Skeletal muscle satellite cell (primary cell): ENCODE data around the gene HOXA4.

ENCODE experiments used
- H3K27me3 ChIP-seq: 2 replicates; pipeline ENCODE4 v1.7.0; 2013; ENCODE audit warnings: low read length; ENCODE audit not compliant: control insufficient read depth, insufficient read depth
- H3K36me3 ChIP-seq: 2 replicates; pipeline ENCODE4 v1.7.0; 2013; ENCODE audit warnings: mild to moderate bottlenecking, control low read depth, low read length; ENCODE audit not compliant: insufficient read depth
- H3K4me1 ChIP-seq: 2 replicates; pipeline ENCODE4 v1.7.0; 2013; ENCODE audit warnings: low read length; ENCODE audit not compliant: control insufficient read depth, insufficient read depth
- H3K4me2 ChIP-seq: 2 replicates; pipeline ENCODE4 v1.7.0; 2013; ENCODE audit warnings: mild to moderate bottlenecking, low read length
- H3K4me3 ChIP-seq: 2 replicates; pipeline ENCODE4 v1.7.0; 2013; ENCODE audit warnings: low read length
- H3K9ac ChIP-seq: 2 replicates; pipeline ENCODE4 v1.7.0; 2013; ENCODE audit warnings: mild to moderate bottlenecking, low read depth, low read length, moderate library complexity
- H3K9me3 ChIP-seq: replicated peaks from 2 replicates; pipeline ENCODE4 v1.7.0; 2013; ENCODE audit warnings: mild to moderate bottlenecking, control low read depth, low read length

The HOXA4 gene

DNA sequence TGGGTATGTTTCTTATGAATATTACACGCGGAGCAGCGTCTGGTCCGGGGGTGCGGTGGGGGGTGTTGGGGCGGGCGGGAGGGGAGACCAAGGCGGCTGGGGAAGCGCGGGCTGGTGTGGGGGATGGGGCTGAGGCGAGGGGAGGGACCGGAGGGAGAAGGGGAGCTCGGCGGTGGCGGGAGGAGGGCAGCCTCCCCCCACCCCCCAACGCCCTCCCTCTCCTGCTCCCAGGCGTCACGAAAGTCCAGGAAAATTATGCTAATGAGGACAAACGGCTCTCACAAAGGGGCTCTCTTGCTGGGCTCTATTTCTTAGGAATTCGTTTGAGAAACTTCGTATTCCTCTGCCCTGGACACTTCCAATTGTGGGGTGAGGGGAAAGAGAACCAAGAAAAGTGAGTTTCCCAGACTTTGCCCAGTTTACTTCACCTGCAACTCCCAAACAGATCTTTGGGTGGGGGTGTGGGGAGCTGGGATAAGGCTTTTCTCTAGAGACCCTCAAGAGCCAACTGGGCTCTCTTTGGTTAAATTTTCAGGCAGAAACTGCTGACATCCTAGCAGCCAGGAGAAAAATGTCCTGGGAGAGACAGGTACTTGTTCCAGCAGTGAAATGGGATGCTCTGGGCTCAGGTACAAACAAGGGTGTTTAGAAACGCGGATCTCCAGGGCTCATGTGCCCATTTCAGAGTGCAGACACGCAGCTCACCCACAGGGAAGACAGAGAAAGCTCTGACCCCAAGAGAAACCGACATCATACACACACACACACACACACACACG lies 16.4 kb downstream of the HOXA4 start:
- H3K9ac ChIP-seq: peak overlapping the region; percentile 63
- peak overlapping the region; percentile 95 for H3K4me2 ChIP-seq
- H3K9me3 ChIP-seq: no peaks in the 10 kb centered on the region
- H3K27me3 ChIP-seq: no peaks in the 10 kb centered on the region
- H3K36me3 ChIP-seq: peaks cover 11% of the 10 kb centered on the region
- peak overlapping the region; percentile 78 for H3K4me3 ChIP-seq
- peaks cover 41% of the 10 kb centered on the region for H3K4me1 ChIP-seq

DNA sequence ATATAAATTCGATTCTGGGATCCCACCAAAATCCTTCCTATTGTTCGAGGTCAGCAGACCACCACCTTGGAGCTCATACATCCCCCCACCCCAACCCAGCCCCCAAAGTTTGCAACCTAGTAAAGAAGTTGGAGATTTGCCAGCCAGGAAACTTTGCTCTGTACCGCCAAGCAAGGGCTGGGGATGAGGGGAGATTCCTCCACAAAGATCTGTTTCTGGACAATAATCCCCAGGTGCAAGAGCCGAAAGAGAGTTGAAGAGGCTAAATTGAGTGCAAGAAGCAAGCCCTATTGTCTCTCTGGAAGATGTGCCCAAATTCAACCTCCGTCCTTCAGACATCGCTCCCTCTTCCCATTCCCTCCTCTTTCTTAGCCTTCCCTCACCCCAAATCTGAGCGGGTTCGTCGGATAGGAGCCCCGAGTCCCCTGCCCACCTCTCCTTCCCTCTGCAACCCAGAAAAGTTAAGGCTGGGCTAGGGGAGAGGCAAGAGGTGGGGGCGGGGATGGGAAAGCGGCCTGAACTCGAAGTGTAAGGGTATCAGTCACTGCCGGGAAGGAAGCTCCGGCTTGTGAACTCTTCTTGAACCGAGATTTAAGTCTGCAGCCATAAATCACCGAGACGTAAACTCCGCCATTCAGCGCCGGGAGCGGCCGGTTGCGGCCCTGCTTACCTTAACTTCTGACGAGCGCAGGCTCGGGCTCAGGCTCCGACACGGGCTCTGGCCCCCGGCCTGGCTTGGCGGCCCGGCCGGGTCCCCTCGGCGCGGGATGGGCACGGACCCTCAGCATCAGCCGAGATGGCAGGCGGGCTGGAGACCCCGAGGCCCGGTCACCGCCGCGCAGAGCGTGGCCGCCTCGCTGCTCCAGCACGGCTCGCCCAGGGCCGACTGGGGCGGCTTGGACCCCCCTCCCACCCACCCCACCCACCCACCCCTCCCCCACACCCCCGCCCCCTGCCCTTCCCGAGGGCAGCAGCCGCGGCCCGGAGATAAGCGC lies 17.3 kb downstream of the HOXA4 start:
- Histone ChIP-seq H3K4me2 (peak overlapping the region; percentile 95), H3K36me3 (peaks cover 11% of the 10 kb centered on the region), H3K4me1 (peaks cover 41% of the 10 kb centered on the region), H3K9me3 (no peaks in the 10 kb centered on the region), H3K9ac (peak overlapping the region; percentile 82), H3K27me3 (no peaks in the 10 kb centered on the region), H3K4me3 (peak overlapping the region; percentile 78)

DNA sequence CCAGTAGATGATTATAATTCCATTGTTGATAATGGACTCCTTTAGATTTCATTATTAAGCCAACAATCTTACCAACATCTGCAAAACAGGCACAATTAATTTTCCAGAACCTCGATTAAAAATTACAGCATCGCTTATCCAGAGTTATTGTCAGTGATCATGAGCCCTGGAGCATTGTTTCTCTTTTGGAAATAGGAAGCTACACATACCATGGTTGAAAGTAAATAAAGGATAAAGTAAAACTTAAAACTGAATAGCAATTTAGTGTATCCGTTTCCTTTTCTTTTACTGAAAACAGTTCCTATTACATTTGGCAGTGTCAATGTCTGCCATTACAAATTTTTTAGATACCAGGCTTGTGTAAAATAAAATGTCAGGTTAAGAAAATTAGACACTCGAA lies 18.2 kb downstream of the HOXA4 start:
- Histone ChIP-seq H3K36me3 (peaks cover 11% of the 10 kb centered on the region), H3K9me3 (no peaks in the 10 kb centered on the region), H3K9ac (no peak overlapping the region), H3K4me1 (peaks cover 42% of the 10 kb centered on the region), H3K27me3 (no peaks in the 10 kb centered on the region), H3K4me2 (peak overlapping the region; percentile 95), H3K4me3 (no peak overlapping the region)

DNA sequence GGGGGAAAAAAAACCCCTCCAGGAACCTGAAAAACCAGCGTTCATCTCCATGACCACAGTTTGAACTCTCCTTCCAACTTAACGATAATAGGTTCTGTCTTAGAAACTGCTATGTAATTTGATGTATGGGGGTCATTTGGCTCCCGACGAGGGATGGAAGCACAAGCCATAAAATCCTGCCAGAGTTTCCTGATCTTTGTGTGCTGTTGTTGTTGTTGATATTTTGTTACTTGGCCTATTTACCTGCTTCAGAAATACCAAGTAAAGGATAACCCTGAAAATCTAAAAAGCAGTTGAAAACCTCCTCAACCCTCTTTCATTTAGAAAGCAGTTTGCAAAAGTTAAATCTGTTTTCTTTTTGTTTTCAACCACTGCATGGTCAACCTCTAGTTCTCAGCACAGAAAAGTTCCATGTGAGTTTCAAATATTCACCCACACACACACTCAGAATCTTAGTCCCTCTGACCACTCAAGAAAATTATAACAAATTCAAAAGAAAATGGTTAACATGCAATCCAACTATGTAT lies 18.7 kb downstream of the HOXA4 start:
- H3K27me3 ChIP-seq: no peaks in the 10 kb centered on the region
- H3K9ac ChIP-seq: no peak overlapping the region
- H3K4me2 ChIP-seq: peak overlapping the region; percentile 12
- H3K4me3 ChIP-seq: no peak overlapping the region
- H3K9me3 ChIP-seq: no peaks in the 10 kb centered on the region
- peaks cover 47% of the 10 kb centered on the region for H3K4me1 ChIP-seq
- H3K36me3 ChIP-seq: peaks cover 11% of the 10 kb centered on the region

DNA sequence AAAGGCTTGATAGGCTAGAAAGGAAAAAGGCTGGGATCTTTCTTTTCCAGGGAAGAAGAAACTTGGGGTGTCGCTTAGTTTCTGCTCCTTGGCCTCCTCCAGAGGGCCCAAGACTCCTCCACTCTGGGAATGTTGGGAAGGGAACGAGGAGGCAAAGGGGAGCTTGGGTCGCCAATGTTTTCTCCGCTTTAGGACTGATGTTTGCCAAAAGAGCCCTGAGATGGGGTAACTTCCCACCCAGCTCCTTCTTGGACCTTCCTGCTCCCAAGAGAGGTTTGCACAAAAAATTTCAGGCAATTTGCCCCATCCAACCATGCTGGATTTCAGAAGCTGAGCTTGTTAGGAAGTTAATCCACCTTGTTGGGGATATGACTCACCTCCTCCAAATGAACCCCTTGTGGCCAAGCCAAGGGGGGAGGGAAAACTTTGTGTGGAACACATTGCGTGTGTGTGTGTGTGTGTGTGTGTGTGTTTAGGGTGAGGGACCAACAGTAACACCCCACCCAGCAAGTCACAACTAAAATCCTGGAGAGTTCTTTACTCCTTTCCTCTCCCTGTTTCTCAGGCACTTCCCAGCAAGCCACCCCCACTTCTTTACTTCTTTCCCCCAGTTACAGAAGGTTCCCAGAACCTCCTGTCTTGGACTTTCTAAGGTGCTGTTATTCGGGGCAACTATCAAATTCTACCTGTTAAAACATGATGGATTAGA lies 19.4 kb downstream of the HOXA4 start:
- H3K27me3 ChIP-seq: no peaks in the 10 kb centered on the region
- peak overlapping the region; percentile 47 for H3K4me2 ChIP-seq
- no peak overlapping the region for H3K9ac ChIP-seq
- H3K4me3 ChIP-seq: no peak overlapping the region
- peaks cover 51% of the 10 kb centered on the region for H3K4me1 ChIP-seq
- no peaks in the 10 kb centered on the region for H3K9me3 ChIP-seq
- peaks cover 11% of the 10 kb centered on the region for H3K36me3 ChIP-seq

DNA sequence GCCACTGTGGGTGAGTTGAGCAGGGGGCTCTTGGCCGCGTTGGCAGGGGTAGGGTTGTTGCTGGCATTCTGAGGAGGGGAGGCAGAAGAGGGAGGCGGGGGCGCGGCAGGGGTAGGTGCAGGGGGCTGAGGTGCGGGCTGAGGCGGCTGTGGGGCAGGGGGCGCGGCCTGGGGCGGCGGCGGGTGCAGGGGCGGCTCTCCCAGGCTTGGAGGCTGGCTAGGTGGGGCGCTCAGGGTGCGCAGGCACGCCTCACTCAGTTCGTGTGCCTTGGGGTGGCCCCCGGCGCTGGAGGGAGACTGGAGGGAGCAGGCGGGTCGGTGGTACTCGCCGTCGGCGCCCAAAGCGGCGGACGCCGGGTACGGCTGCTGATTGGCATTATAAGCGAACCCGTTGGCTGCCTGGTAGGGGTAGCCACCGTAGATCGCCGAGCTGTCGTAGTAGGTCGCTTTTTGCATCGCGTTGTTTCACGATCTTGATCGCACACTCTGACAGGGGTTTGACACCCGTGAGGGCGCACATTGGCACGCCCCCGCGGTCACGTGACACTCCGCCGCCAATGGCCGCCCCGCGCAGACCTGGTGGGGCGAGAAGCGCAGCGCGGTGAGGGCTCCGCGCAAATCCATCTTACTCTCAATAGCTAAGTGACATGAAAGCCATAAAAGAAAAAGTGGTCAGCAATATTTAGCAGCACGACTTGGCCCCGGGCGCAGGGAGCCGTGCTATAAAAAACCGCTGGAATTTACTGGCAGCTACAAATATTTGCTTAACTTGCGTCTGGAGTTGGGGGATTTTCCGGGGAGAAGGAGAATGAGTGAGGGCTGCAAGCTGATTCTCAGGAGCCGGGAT lies 20.1 kb downstream of the HOXA4 start:
- H3K9ac ChIP-seq: no peak overlapping the region

DNA sequence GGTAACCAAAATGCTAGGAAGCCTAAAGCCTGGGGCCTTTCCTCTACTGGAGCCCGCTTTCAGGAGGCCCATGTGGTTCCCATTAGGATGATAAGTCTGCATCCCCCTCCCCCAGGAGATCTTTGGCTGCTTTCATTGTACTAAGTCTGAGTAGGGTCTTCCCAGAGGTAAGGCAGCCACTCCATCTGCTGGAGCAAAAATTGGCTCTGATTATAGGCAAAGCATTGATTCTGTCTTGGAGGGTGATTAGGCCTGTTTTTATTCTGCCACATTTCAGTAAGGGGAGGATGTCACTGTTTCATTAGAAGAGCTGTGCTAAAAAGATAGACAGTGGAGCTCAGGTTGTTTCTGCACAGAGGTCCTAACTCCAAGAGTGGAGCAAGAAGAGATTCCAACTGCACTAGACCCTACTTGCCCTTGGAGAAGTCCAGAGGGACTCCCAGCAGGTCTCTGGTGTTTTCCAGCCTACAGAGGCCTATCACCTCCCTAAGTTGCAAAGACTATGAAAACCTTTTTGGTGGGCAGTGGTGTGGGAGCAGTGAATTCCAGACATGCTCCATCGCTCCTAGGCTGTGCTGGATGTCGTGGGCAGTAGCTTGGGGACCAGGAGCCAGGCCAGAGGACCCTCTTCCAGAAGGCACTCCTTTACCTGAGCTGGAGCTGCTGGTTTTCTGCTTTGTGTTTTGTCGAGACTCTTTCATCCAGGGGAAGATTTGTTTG lies 20.9 kb downstream of the HOXA4 start:
- Histone ChIP-seq H3K27me3 (no peaks in the 10 kb centered on the region), H3K4me2 (no peak overlapping the region), H3K9me3 (no peaks in the 10 kb centered on the region), H3K4me1 (peaks cover 47% of the 10 kb centered on the region), H3K36me3 (peaks cover 9% of the 10 kb centered on the region), H3K4me3 (no peak overlapping the region), H3K9ac (no peak overlapping the region)

More for the DNA sequence above, 20.1 kb downstream of the HOXA4 start:
- peaks cover 54% of the 10 kb centered on the region for H3K4me1 ChIP-seq
- H3K4me2 ChIP-seq: peak overlapping the region; percentile 47
- H3K36me3 ChIP-seq: peaks cover 10% of the 10 kb centered on the region
- H3K27me3 ChIP-seq: no peaks in the 10 kb centered on the region
- H3K4me3 ChIP-seq: no peak overlapping the region
- no peaks in the 10 kb centered on the region for H3K9me3 ChIP-seq

DNA sequence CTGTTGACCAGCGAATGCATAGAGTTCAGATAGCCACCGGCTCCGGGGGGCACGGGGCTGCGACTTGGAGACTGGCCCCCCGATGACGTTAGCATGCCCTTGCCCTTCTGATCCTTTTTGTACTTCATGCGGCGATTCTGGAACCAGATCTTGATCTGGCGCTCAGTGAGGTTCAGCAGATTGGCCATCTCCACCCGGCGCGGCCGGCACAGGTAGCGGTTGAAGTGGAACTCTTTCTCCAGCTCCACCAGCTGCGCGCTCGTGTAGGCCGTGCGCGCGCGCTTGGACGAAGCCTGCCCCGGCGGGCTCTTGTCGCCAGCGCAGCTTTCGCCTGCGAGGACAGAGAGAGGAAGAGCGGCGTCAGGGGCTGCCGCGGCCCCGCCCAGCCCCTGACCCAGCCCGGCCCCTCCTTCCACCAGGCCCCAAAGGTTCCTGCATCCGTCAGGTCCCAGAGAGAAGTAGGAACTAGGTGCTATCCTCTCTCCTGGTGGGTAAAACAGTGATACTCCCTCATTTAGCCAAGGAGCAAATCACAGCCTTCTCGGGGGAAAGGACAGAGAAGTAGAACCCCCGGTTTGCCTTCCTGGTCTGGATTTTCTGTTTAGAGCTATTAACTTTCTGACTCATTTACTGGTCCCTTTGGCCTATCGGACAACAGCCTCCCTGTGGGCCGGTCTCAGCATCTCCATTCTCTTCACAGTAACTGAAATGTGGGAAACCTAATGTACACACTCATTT lies 22.0 kb downstream of the HOXA4 start:
- H3K4me1 ChIP-seq: peaks cover 42% of the 10 kb centered on the region
- H3K27me3 ChIP-seq: no peaks in the 10 kb centered on the region
- H3K9ac ChIP-seq: no peak overlapping the region
- no peaks in the 10 kb centered on the region for H3K9me3 ChIP-seq
- H3K4me3 ChIP-seq: no peak overlapping the region
- H3K36me3 ChIP-seq: peaks cover 9% of the 10 kb centered on the region
- H3K4me2 ChIP-seq: no peak overlapping the region

DNA sequence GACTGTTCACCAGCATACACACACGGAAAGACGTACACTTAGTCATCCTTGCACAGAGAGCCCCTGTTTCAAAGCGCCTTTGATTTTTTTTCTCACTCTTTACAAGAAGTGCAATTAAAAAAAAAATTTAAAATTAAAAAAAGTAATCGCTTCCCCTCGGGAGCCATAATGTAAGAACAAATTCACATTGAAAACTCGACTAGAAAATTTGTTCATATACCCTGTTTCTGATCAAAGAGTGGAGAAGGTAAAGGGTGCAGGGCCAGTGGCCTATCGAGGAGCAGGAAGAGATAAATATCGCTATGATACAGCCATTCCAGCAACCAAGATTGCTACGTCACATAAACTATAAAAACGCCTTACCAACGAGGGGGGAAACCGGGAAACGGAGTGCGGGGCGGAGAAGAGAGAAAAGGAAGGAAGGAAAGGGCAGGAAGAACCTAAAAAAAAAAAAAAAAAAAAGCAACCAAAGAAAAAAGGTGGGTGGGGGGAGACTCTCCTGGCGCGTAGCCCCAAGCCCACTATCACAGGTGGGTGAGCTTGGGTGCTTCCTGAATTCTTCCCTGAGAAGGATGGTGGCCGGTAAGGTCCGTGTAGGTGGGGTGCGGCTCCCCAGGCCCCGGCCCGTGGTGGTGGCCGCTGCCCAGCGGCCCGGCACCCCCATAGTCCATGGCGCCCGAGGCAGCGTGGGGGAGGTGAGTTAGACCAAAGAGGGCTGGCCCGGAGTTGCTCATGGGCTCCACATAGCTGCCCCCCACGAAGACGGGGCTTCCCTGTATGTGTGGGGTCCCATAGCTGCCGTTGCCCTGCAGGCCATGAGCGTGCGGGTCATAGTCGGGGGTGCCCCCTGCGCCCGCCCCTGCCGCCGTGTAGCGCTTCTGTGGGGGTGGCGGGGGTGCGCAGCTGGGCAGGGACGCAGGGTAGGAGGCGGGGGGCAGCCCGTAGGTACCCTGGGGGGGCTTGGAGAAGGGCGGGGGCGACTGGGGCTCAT lies 22.9 kb downstream of the HOXA4 start:
- Histone ChIP-seq H3K27me3 (no peaks in the 10 kb centered on the region), H3K9ac (peak overlapping the region; percentile 84), H3K4me2 (no peak overlapping the region), H3K36me3 (peaks cover 9% of the 10 kb centered on the region), H3K9me3 (no peaks in the 10 kb centered on the region), H3K4me1 (peaks cover 34% of the 10 kb centered on the region), H3K4me3 (no peak overlapping the region)
